ENCODE measurements around the gene SEMA6A.

DNA sequence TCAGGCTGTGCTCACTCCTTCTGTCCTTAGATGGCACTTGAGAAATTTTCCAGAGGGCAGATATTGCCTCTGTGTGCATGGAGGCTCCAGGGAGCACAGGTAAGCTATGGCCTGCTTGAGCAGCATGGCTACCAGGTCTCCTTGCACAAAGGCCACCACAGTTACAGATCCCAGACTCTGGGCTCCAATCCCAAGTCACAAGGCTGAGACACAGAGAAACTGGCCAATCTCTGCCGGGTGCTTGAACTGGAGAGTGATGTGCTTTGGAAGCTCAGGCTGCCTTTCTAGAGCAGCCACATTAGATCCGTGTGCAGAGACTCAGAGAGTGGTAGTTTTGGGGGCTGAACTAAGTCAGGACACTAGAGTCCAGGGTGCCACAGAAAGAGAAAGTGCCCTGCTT, 145.7 kb downstream of the SEMA6A start:
- TF ChIP-seq CBFB (IDR thresholded peaks at IDR 0.05; ENCODE audit: low read depth): no peak
- TF ChIP-seq MEF2A (IDR thresholded peaks at IDR 0.05; ENCODE audit: insufficient read depth, low read depth, low read length): no peak
- no peak for TF ChIP-seq CTCF (IDR thresholded peaks at IDR 0.05 in 2 of 3, conservative IDR thresholded peaks at IDR 0.05 in 1 of 3; ENCODE audit: control insufficient read depth in 2 of 3, extremely low read depth in 1 of 3, insufficient read depth in 1 of 3, low read depth in 3 of 3, low read length in 3 of 3)
- no peak for TF ChIP-seq TAF1 (IDR thresholded peaks at IDR 0.05; ENCODE audit: borderline replicate concordance, low read depth, low read length)
- TF ChIP-seq CHD1 (IDR thresholded peaks at IDR 0.05; ENCODE audit: low read depth, low read length): no peak
- no peak for TF ChIP-seq NFYB (IDR thresholded peaks at IDR 0.05; ENCODE audit: insufficient read depth, low read depth, low read length)
